GM06990 (cell line): ENCODE results near the gene POLR1G.

ENCODE experiments used
- DNase-seq: peaks from one replicate; pipeline ENCODE4 v3.0.0-alpha.2; 2011; ENCODE audit not compliant: insufficient read length; ENCODE audit errors: extremely low read depth
- H3K27me3 ChIP-seq: replicated peaks from 2 replicates; pipeline ENCODE4 v1.6.0; 2011; ENCODE audit warnings: low read length; ENCODE audit not compliant: control insufficient read depth, insufficient read depth
- H3K36me3 ChIP-seq: 2 replicates; pipeline ENCODE4 v1.5.1; 2011; ENCODE audit warnings: low read length; ENCODE audit not compliant: control insufficient read depth, insufficient read depth
- H3K4me3 ChIP-seq: replicated peaks from 2 replicates; pipeline ENCODE4 v1.5.1; 2011; ENCODE audit warnings: low read depth, mild to moderate bottlenecking, control low read depth, low read length
- CTCF ChIP-seq: IDR thresholded peaks from 2 replicates; pipeline ENCODE4 v1.5.1; 2011; ENCODE audit warnings: low read length, control low read depth, mild to moderate bottlenecking, inconsistent platforms; ENCODE audit not compliant: insufficient read depth, poor library complexity, severe bottlenecking

POLR1G gene

DNA sequence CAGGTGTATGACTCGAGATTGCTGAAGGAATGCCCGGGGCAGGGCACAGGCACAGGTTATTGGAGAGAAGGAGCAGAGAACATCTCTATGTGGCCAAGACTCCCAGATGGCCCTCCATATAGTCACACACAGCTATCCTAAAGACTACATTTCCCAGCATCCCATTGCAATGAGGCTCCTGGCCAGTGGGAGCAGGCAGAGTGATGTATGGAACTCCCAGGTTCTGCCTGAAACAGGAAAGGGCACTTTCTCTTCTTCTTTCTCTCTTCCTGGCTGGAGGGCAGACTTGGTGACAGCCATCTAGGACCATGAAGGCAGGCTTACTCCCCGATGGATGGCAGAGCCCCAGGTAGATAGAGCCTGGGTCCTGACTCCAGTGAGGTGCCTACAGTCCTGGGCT, 15.1 kb upstream of the POLR1G start:
- no peak for DNase-seq
- H3K36me3 ChIP-seq, result no peaks in the 10 kb centered on the region
- TF ChIP-seq CTCF, result no peak
- H3K4me3 ChIP-seq, result no peak overlapping the region
- no peaks in the 10 kb centered on the region for H3K27me3 ChIP-seq

- H3K36me3 ChIP-seq, result no peaks in the 10 kb centered on the region
These were observed 14.4 kb upstream of the POLR1G start for GRCh38 chr19:45391871-45392665.

GRCh38 chr19:45395821-45396617, 10.4 kb upstream of the POLR1G start:
- DNase-seq, result no peak
- no peak overlapping the region for H3K4me3 ChIP-seq
- no peaks in the 10 kb centered on the region for H3K27me3 ChIP-seq
- no peaks in the 10 kb centered on the region for H3K36me3 ChIP-seq
- no peak for TF ChIP-seq CTCF

More at GRCh38 chr19:45391871-45392665, 14.4 kb upstream of the POLR1G start:
- H3K4me3 ChIP-seq, result no peak overlapping the region
- no peak for DNase-seq
- TF ChIP-seq CTCF, result no peak
- H3K27me3 ChIP-seq, result no peaks in the 10 kb centered on the region

GRCh38 chr19:45400192-45400591, 6.3 kb upstream of the POLR1G start:
- TF ChIP-seq CTCF, result no peak
- no peak for DNase-seq
- H3K4me3 ChIP-seq, result no peak overlapping the region
- no peaks in the 10 kb centered on the region for H3K27me3 ChIP-seq
- no peaks in the 10 kb centered on the region for H3K36me3 ChIP-seq

DNA sequence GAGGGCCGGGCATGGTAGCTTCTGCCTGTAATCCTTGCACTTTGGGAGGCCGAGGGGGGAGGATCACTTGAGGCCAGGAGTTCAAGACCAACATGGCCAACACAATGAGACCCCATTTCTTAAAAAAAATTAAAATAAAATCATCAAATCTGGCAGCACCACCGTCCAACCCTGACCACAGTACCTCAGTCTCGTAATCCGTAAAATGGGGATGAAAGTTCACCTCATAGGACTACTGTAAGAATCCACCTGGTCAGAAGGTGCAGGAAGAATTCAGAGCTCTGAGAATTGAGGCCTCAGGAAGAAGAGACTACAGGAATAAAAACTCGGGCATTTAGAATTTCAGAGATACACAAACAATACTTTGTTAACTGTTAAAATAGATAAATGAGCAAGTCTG, 4.6 kb upstream of the POLR1G start:
- H3K4me3 ChIP-seq, result no peak overlapping the region
- no peak for TF ChIP-seq CTCF
- no peaks in the 10 kb centered on the region for H3K27me3 ChIP-seq
- no peaks in the 10 kb centered on the region for H3K36me3 ChIP-seq
- DNase-seq, result no peak
